Measurements from ENCODE around the gene TMEM44. TPM values are rescaled to one million over a fixed set of nuclear protein-coding genes. Genes with fewer than 3 reads are reported as not detected.
A peak's percentile ranks its signal among the peaks of the same experiment; 100 is the strongest.

TMEM44 gene
- total and polyA plus RNA-seq, 9 of the 15 experiments (the other 6 are each of a cell fraction or from before 2014, with no cell fraction given), result 0.53 to 18.1 (median 11.3) TPM

- ChIA-PET CTCF (ENCODE audit: low intra/inter-chr PET ratio) (interaction anchor here (1.1 to 1.2 kb wide), 2 partner anchors 11 to 588 kb away, joined by 3 to 4 read pairs; no protein-coding TSS in a partner anchor), POLR2A (interaction anchor here (0.5 to 3.3 kb wide), 14 partner anchors 10 to 871 kb away, joined by 3 to 15 read pairs (median 4); partner anchors contain the start of genes FAM43A and PPP1R2)
- H3K27ac ChIP-seq (ENCODE audit: extremely low read depth, low read depth, low read length), result peak within 1 kb of the TSS; percentile 92
- in situ Hi-C loops (cut with MboI), result no loop called here
- ATAC-seq, result peak; percentile 98
- no peaks in the 10 kb centered on the region for H3K27me3 ChIP-seq (ENCODE audit: control insufficient read depth in 2 of 2, insufficient read depth in 2 of 2, low read length in 2 of 2)
- H3K9me1 ChIP-seq (ENCODE audit: control insufficient read depth, insufficient read depth, low read length), result no peaks in the 10 kb centered on the region
- FAIRE-seq, result peak; percentile 86
- H3K9me3 ChIP-seq (replicated peaks; ENCODE audit: control insufficient read depth, insufficient read depth, low read depth, low read length), result no peaks in the 10 kb centered on the region
- intact Hi-C loops (cut with micrococcal nuclease), result loop anchor here (5.0 kb wide), 1 partner anchor 340 kb away; no protein-coding TSS in a partner anchor
- DNase-seq (ENCODE audit: extremely low read depth in 1 of 4, low spot score in 3 of 4), result peak; percentile 84 to 98 (median 87)
- peaks cover 30% of the 10 kb centered on the region for H3K79me2 ChIP-seq (ENCODE audit: control insufficient read depth, insufficient read depth, low read length)
- H3K4me1 ChIP-seq (replicated peaks in 1 of 2; ENCODE audit: control insufficient read depth in 2 of 2, insufficient read depth in 2 of 2, low read length in 2 of 2), result peaks cover 8 to 10% of the 10 kb centered on the region in 2 experiments; a peak in 3 of 5 replicates
- H3K4me2 ChIP-seq (ENCODE audit: insufficient read depth, low read length), result peak within 1 kb of the TSS; percentile 99
- no peaks in the 10 kb centered on the region for H4K20me1 ChIP-seq (replicated peaks; ENCODE audit: control insufficient read depth, insufficient read depth, low read length)
- H3K36me3 ChIP-seq (ENCODE audit: control insufficient read depth, insufficient read depth, low read length), result peaks cover 30% of the 10 kb centered on the region
- no TSS peak for BruUV-seq (replicated peaks)
- under 1% methylated on average over 51 of the region's 57 CpGs for WGBS (ENCODE audit: insufficient coverage, low coverage, missing lambda C conversion rate)
- peak within 1 kb of the TSS; percentile 85 to 91 for H3K9ac ChIP-seq (ENCODE audit: insufficient read depth in 1 of 2, low read depth in 2 of 2, low read length in 2 of 2)
- H3K4me3 ChIP-seq, result peak within 1 kb of the TSS; percentile 100
- peak within 1 kb of the TSS; percentile 92 for H2AFZ ChIP-seq (ENCODE audit: low read depth, low read length)
- TF ChIP-seq FOXJ2 (tag; IDR thresholded peaks at IDR 0.05) (0 out of 2 replicates have a peak, but pooled peaks have one; percentile 56), TCF7L2 (IDR thresholded peaks at IDR 0.05; ENCODE audit: low read depth, low read length) (peak; percentile 87), ETV1 (tag; conservative IDR thresholded peaks at IDR 0.05; ENCODE audit: low read depth) (peak; percentile 96), POLR2AphosphoS5 (IDR thresholded peaks at IDR 0.05; ENCODE audit: control insufficient read depth, insufficient read depth, low read depth, low read length) (peak; percentile 55; the same call in 1 of the 2 replicates), NR2C2 (CRISPR knock-in tag; IDR thresholded peaks at IDR 0.05) (no peak), NR2C2 (tag; IDR thresholded peaks at IDR 0.05) (peak; percentile 86), RNF2 (IDR thresholded peaks at IDR 0.05) (peak; percentile 77; the same call in 1 of the 2 replicates), SP1 (CRISPR knock-in tag; IDR thresholded peaks at IDR 0.05) (peak; percentile 98), ZBTB7A (IDR thresholded peaks at IDR 0.05; ENCODE audit: borderline replicate concordance, control insufficient read depth, low read depth, low read length) (peak; percentile 75), CREM (IDR thresholded peaks at IDR 0.05; ENCODE audit: low read depth) (peak; percentile 86), ZNF511 (CRISPR knock-in tag; IDR thresholded peaks at IDR 0.05) (no peak), ZFPM2 (CRISPR knock-in tag; IDR thresholded peaks at IDR 0.05) (no peak), ZNF584 (CRISPR knock-in tag; IDR thresholded peaks at IDR 0.05; ENCODE audit: low read depth) (0 out of 2 replicates have a peak, but pooled peaks have one; percentile 15), CXXC5 (CRISPR knock-in tag; IDR thresholded peaks at IDR 0.05) (peak; percentile 93), ZNF449 (CRISPR knock-in tag; IDR thresholded peaks at IDR 0.05) (no peak), ZNF184 (CRISPR knock-in tag; IDR thresholded peaks at IDR 0.05) (no peak), ZNF445 (CRISPR knock-in tag; IDR thresholded peaks at IDR 0.05; ENCODE audit: low read depth) (no peak), MEF2A (IDR thresholded peaks at IDR 0.05; ENCODE audit: control insufficient read depth, low read depth, low read length) (0 out of 2 replicates have a peak, but pooled peaks have one; percentile 37), ELF4 (CRISPR knock-in tag; IDR thresholded peaks at IDR 0.05) (peak; percentile 62; the same call in 1 of the 2 replicates), GABPB1 (CRISPR knock-in tag; IDR thresholded peaks at IDR 0.05) (peak; percentile 98), ARID2 (IDR thresholded peaks at IDR 0.05) (no peak)
Observed at GRCh38 chr3:194671900-194672808, 38.9 kb upstream of the TMEM44 start, which contains the start of gene LSG1. Gene LSG1, minus strand, starts transcription at chr3:194672191. Its CDS starts 29 bp downstream, at chr3:194672162.
